HG03139 (cell line): ENCODE measurements around the gene SARDH.

Experiments used
- ATAC-seq: cut with Tn5 transposase; IDR thresholded peaks from one replicate; pipeline ENCODE4 v1.9.1; 2021; ENCODE audit not compliant: unreplicated experiment

The SARDH gene

GRCh38 chr9:133673258-133673655 lies 64.9 kb downstream of the SARDH start:
- no peak for ATAC-seq

GRCh38 chr9:133672503-133673257 lies 65.5 kb downstream of the SARDH start:
- ATAC-seq = no peak

GRCh38 chr9:133671371-133671770 lies 66.8 kb downstream of the SARDH start:
- ATAC-seq = no peak

- ATAC-seq = no peak
These were observed 67.7 kb downstream of the SARDH start for GRCh38 chr9:133670466-133670865.

GRCh38 chr9:133669182-133669801 lies 68.9 kb downstream of the SARDH start:
- ATAC-seq = no peak

GRCh38 chr9:133667759-133668450 lies 70.2 kb downstream of the SARDH start:
- no peak for ATAC-seq

- no peak for ATAC-seq
These were observed 71.3 kb downstream of the SARDH start for GRCh38 chr9:133666845-133667244.

- ATAC-seq = no peak
These were observed 71.8 kb downstream of the SARDH start for GRCh38 chr9:133666387-133666786.

- ATAC-seq = no peak
These were observed 72.6 kb downstream of the SARDH start for GRCh38 chr9:133665535-133665934.

GRCh38 chr9:133665096-133665495 lies 73.1 kb downstream of the SARDH start:
- ATAC-seq = no peak

- ATAC-seq = no peak
These were observed 73.7 kb downstream of the SARDH start for GRCh38 chr9:133664173-133665050.

- no peak for ATAC-seq
These were observed 76.2 kb downstream of the SARDH start for GRCh38 chr9:133661846-133662540.

GRCh38 chr9:133659516-133659915 lies 78.6 kb downstream of the SARDH start:
- no peak for ATAC-seq

- ATAC-seq = no peak
These were observed 79.4 kb downstream of the SARDH start for GRCh38 chr9:133658442-133659431.

- ATAC-seq = no peak
These were observed 81.0 kb downstream of the SARDH start for GRCh38 chr9:133657120-133657661.

- no peak for ATAC-seq
These were observed 81.7 kb downstream of the SARDH start for GRCh38 chr9:133656211-133657119.

GRCh38 chr9:133655701-133656100 lies 82.5 kb downstream of the SARDH start:
- ATAC-seq = no peak
